ENCODE data around the gene ALG12.

DNA sequence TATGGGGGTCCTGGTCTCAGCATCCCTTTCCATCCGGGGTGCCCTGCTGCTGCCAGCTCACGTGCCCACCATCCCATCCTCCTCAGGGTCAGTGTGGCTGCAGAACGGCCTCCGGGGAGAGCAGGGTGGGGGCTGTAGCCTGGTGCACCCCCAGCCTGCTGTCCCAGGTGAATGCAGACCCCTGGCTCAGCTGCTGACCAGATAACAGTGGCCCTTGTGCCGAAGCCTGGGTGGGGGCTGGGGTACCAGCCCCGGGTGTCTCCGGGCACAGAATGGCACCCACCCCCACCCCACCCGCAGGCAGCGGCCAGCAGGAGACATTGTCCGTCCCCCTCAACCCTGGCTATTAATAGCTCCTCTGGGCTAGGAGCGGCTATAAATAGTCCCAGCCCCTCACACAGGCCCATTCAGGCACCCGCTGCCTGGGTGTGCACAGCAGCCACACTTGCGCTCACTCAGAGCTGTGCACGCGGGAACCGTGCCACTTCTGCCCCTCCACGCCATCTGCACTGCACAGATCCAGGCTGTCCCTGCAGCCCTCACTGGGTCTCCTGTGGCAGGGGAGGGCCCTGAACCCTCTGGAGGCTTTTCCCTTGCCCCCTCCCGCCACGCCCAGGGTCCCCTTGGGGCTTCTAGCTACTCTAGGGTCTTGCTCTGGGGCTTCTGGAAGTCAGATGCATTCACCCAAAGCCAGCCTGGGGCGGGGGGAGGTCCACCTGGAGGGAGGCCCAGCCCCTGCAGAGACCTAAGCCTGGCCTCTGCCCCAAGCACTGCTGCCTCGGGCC, 18.9 kb upstream of the ALG12 start:
- no peak for TF ChIP-seq CTCF (IDR thresholded peaks at IDR 0.05; ENCODE audit: control extremely low read depth in 1 of 3, insufficient read depth in 1 of 3, low read depth in 1 of 3, low read length in 3 of 3)
- TF ChIP-seq POLR2AphosphoS5 (IDR thresholded peaks at IDR 0.05; ENCODE audit: low read depth, low read length): no peak
- no peak for TF ChIP-seq RNF2 (IDR thresholded peaks at IDR 0.05; ENCODE audit: borderline replicate concordance, low read depth, low read length, missing control alignments, poor library complexity, severe bottlenecking)
- TF ChIP-seq SP4 (IDR thresholded peaks at IDR 0.05; ENCODE audit: low read length): no peak
- no peak for TF ChIP-seq POLR2A (IDR thresholded peaks at IDR 0.05; ENCODE audit: control extremely low read depth in 1 of 2, low read depth in 2 of 2, low read length in 2 of 2)
- no peak for TF ChIP-seq EZH2 (IDR thresholded peaks at IDR 0.05; ENCODE audit: low read depth, low read length, severe bottlenecking)

All from H1 (cell line).